Parathyroid adenoma (tissue), 2 donors: ENCODE measurements around the gene TNFSF18.

ENCODE experiments used
- H2AFZ ChIP-seq: fragments of 300-600 bp; sonication (generic); one replicate; pipeline ENCODE4 v1.7.0; 2017; ENCODE audit warnings: antibody characterized with exemption, mild to moderate bottlenecking
- H3K27ac ChIP-seq: fragments of 300-600 bp; sonication (generic); one replicate; pipeline ENCODE4 v1.7.0; 2017
- H3K27me3 ChIP-seq: fragments of 300-600 bp; sonication (generic); one replicate; pipeline ENCODE4 v1.7.0; 2017; ENCODE audit warnings: low read length; ENCODE audit not compliant: control insufficient read depth, insufficient read depth
- H3K36me3 ChIP-seq: fragments of 300-600 bp; sonication (generic); one replicate; pipeline ENCODE4 v1.7.0; 2017; ENCODE audit warnings: low read length; ENCODE audit not compliant: control insufficient read depth, insufficient read depth
- H3K4me1 ChIP-seq: fragments of 300-600 bp; sonication (generic); one replicate; pipeline ENCODE4 v1.7.0; 2017; ENCODE audit warnings: control low read depth
- H3K4me2 ChIP-seq: fragments of 300-600 bp; sonication (generic); one replicate; pipeline ENCODE4 v1.7.0; 2017; ENCODE audit warnings: low read length
- H3K4me3 ChIP-seq: fragments of 300-600 bp; sonication (generic); one replicate; pipeline ENCODE4 v1.7.0; 2017; ENCODE audit warnings: low read depth, low read length
- H3K79me2 ChIP-seq: fragments of 300-600 bp; sonication (generic); one replicate; pipeline ENCODE4 v1.7.0; 2017; ENCODE audit warnings: control low read depth
- H3K9ac ChIP-seq: fragments of 300-600 bp; sonication (generic); one replicate; pipeline ENCODE4 v1.7.0; 2017; ENCODE audit warnings: mild to moderate bottlenecking
- H3K9me3 ChIP-seq: fragments of 300-600 bp; sonication (generic); one replicate; pipeline ENCODE4 v1.7.0; 2017; ENCODE audit warnings: low read length; ENCODE audit not compliant: control insufficient read depth
- CTCF ChIP-seq: fragments of 300-600 bp; sonication (generic); IDR thresholded peaks from one replicate; pipeline ENCODE4 v1.7.0; 2017; ENCODE audit warnings: antibody characterized with exemption, mild to moderate bottlenecking
- donor health status: primary hyperparathyroidism.

TNFSF18 gene

GRCh38 chr1:173056365-173056764 is 5.6 kb upstream of the TNFSF18 start:
- TF ChIP-seq CTCF, result no peak

GRCh38 chr1:173052681-173053196 is 2.0 kb upstream of the TNFSF18 start:
- TF ChIP-seq CTCF, result no peak
- H3K27ac ChIP-seq, result no peak overlapping the region
- H3K27me3 ChIP-seq, result no peaks in the 10 kb centered on the region
- H3K9ac ChIP-seq, result no peak overlapping the region
- H3K4me3 ChIP-seq, result no peak overlapping the region
- no peaks in the 10 kb centered on the region for H3K9me3 ChIP-seq
- no peak overlapping the region for H3K4me2 ChIP-seq
- H3K79me2 ChIP-seq, result no peaks in the 10 kb centered on the region
- no peaks in the 10 kb centered on the region for H3K36me3 ChIP-seq
- H2AFZ ChIP-seq, result no peak overlapping the region
- peaks cover 6% of the 10 kb centered on the region for H3K4me1 ChIP-seq

More at GRCh38 chr1:173056365-173056764, 5.6 kb upstream of the TNFSF18 start:
- Histone ChIP-seq H2AFZ (no peak overlapping the region), H3K4me3 (no peak overlapping the region), H3K9ac (no peak overlapping the region), H3K4me1 (no peaks in the 10 kb centered on the region), H3K27ac (no peak overlapping the region), H3K27me3 (no peaks in the 10 kb centered on the region), H3K9me3 (no peaks in the 10 kb centered on the region), H3K4me2 (no peak overlapping the region), H3K79me2 (no peaks in the 10 kb centered on the region), H3K36me3 (no peaks in the 10 kb centered on the region)

GRCh38 chr1:173049322-173049633 is 1.5 kb downstream of the TNFSF18 start:
- Histone ChIP-seq H3K9me3 (no peaks in the 10 kb centered on the region), H3K4me2 (no peak overlapping the region)
- TF ChIP-seq CTCF, result no peak

GRCh38 chr1:173048621-173049321 is 2.0 kb downstream of the TNFSF18 start:
- no peaks in the 10 kb centered on the region for H3K9me3 ChIP-seq
- no peaks in the 10 kb centered on the region for H3K36me3 ChIP-seq
- no peak overlapping the region for H3K27ac ChIP-seq
- no peak overlapping the region for H3K9ac ChIP-seq
- H3K27me3 ChIP-seq, result no peaks in the 10 kb centered on the region
- H2AFZ ChIP-seq, result no peak overlapping the region
- peaks cover 6% of the 10 kb centered on the region for H3K4me1 ChIP-seq
- no peak overlapping the region for H3K4me2 ChIP-seq
- no peak overlapping the region for H3K4me3 ChIP-seq
- H3K79me2 ChIP-seq, result no peaks in the 10 kb centered on the region
- no peak for TF ChIP-seq CTCF

More at GRCh38 chr1:173049322-173049633, 1.5 kb downstream of the TNFSF18 start:
- Histone ChIP-seq H3K4me3 (no peak overlapping the region), H3K4me1 (peaks cover 6% of the 10 kb centered on the region), H3K27me3 (no peaks in the 10 kb centered on the region), H2AFZ (no peak overlapping the region), H3K36me3 (no peaks in the 10 kb centered on the region), H3K79me2 (no peaks in the 10 kb centered on the region), H3K27ac (no peak overlapping the region), H3K9ac (no peak overlapping the region)

GRCh38 chr1:173044656-173045055 is 6.1 kb downstream of the TNFSF18 start:
- TF ChIP-seq CTCF, result no peak
- H3K36me3 ChIP-seq, result no peaks in the 10 kb centered on the region
- H3K9me3 ChIP-seq, result no peaks in the 10 kb centered on the region
- no peak overlapping the region for H3K9ac ChIP-seq
- no peak overlapping the region for H2AFZ ChIP-seq
- H3K4me2 ChIP-seq, result no peak overlapping the region
- no peak overlapping the region for H3K27ac ChIP-seq
- no peaks in the 10 kb centered on the region for H3K79me2 ChIP-seq
- H3K4me3 ChIP-seq, result no peak overlapping the region
- H3K4me1 ChIP-seq, result peaks cover 6% of the 10 kb centered on the region
- no peaks in the 10 kb centered on the region for H3K27me3 ChIP-seq
